H1 (cell line): ENCODE data around the gene WHAMM.

ENCODE experiments used
- BACH1 ChIP-seq: IDR thresholded peaks from 2 replicates; pipeline ENCODE4 v1.6.1; 2012; ENCODE audit warnings: low read length, improper control_type of control experiment
- EGR1 ChIP-seq: IDR thresholded peaks from 2 replicates; pipeline ENCODE4 v1.6.1; 2011; ENCODE audit warnings: low read depth, low read length, borderline replicate concordance
- EZH2 ChIP-seq: fragments of 200-600 bp; sonication (generic); IDR thresholded peaks from 2 replicates; pipeline ENCODE4 v1.7.1; 2012; ENCODE audit warnings: low read depth, mild to moderate bottlenecking, moderate library complexity, low read length, inconsistent platforms; ENCODE audit not compliant: severe bottlenecking
- GTF2F1 ChIP-seq: IDR thresholded peaks from 2 replicates; pipeline ENCODE4 v1.6.1; 2012; ENCODE audit warnings: low read depth, low read length, improper control_type of control experiment, borderline replicate concordance
- KDM1A ChIP-seq: fragments of 200-600, 300-600 bp; sonication (generic); IDR thresholded peaks from 2 replicates; pipeline ENCODE4 v1.7.1; 2016; ENCODE audit warnings: mild to moderate bottlenecking, low read length, borderline replicate concordance
- POLR2A ChIP-seq, 2 experiments: IDR thresholded peaks; 1 replicate in 1 of 2; 2 replicates in 1 of 2; pipeline ENCODE4 v1.6.1; 2011; ENCODE audit warnings: low read depth in 2 of 2, low read length in 2 of 2, mild to moderate bottlenecking in 2 of 2; ENCODE audit errors: control extremely low read depth in 1 of 2
- POLR2AphosphoS5 ChIP-seq: IDR thresholded peaks from 2 replicates; pipeline ENCODE4 v1.6.1; 2011; ENCODE audit warnings: low read depth, low read length
- SAP30 ChIP-seq: fragments of 300-600 bp; sonication (generic); IDR thresholded peaks from 2 replicates; pipeline ENCODE4 v1.7.1; 2012; ENCODE audit warnings: low read length, moderate library complexity, mild to moderate bottlenecking, inconsistent platforms; ENCODE audit not compliant: insufficient read depth, insufficient replicate concordance
- TF ChIP-seq, protein P1 (sequence below), 3 experiments: IDR thresholded peaks; 1 replicate in 2 of 3; 2 replicates in 1 of 3; pipeline versions ENCODE4 v1.5.1 to v1.6.1; 2011; ENCODE audit warnings: low read length in 3 of 3, mild to moderate bottlenecking in 3 of 3, inconsistent platforms in 2 of 3, low read depth in 1 of 3, moderate library complexity in 1 of 3; ENCODE audit not compliant: insufficient read depth in 1 of 3; ENCODE audit errors: control extremely low read depth in 1 of 3
- TF ChIP-seq, protein P2 (sequence below): IDR thresholded peaks from 2 replicates; pipeline ENCODE4 v1.6.1; 2012; ENCODE audit warnings: inconsistent platforms

DNA sequence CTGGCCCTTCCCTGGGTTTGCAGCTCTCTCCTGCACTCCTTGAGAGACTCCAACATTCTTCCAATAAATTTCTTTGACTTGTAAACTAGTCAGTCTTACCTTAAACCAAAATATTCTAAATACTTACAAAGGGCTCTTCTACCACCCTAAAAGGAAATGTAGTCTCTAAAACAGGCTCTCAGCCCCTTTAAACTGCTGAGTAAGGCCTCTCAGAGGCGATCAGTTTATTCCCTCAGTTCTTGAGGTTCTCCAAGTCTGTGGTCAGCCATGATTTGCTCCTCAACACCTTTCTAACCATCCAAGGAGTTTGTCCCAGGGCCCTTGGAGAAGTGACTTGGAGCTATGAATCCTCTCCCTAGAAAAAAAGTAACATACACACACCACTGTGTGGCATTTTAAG, 64.8 kb downstream of the WHAMM start:
- TF ChIP-seq, protein P1, sequence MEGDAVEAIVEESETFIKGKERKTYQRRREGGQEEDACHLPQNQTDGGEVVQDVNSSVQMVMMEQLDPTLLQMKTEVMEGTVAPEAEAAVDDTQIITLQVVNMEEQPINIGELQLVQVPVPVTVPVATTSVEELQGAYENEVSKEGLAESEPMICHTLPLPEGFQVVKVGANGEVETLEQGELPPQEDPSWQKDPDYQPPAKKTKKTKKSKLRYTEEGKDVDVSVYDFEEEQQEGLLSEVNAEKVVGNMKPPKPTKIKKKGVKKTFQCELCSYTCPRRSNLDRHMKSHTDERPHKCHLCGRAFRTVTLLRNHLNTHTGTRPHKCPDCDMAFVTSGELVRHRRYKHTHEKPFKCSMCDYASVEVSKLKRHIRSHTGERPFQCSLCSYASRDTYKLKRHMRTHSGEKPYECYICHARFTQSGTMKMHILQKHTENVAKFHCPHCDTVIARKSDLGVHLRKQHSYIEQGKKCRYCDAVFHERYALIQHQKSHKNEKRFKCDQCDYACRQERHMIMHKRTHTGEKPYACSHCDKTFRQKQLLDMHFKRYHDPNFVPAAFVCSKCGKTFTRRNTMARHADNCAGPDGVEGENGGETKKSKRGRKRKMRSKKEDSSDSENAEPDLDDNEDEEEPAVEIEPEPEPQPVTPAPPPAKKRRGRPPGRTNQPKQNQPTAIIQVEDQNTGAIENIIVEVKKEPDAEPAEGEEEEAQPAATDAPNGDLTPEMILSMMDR (IDR thresholded peaks at IDR 0.05; ENCODE audit: control extremely low read depth in 1 of 3, insufficient read depth in 1 of 3, low read depth in 1 of 3, low read length in 3 of 3) = no peak
- TF ChIP-seq POLR2AphosphoS5 (no peak), GTF2F1 (no peak), EZH2 (no peak), BACH1 (no peak), POLR2A (IDR thresholded peaks at IDR 0.05; ENCODE audit: control extremely low read depth in 1 of 2, low read depth in 2 of 2, low read length in 2 of 2) (no peak), KDM1A (no peak), SAP30 (no peak), EGR1 (no peak)
- TF ChIP-seq, protein P2, sequence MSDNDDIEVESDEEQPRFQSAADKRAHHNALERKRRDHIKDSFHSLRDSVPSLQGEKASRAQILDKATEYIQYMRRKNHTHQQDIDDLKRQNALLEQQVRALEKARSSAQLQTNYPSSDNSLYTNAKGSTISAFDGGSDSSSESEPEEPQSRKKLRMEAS = no peak
